ENCODE results near the gene DAB2. TPM values are rescaled to one million over a fixed set of nuclear protein-coding genes. Genes with fewer than 3 reads are reported as not detected.

DAB2 gene
- total RNA-seq (10 to 100 TPM; 21.8 to 27.8 (median 24.6) TPM), polyA plus RNA-seq (6.5 TPM)
- long read RNA-seq, donor 1, full-length matches to known transcripts: 7 of 23 reads
- long read RNA-seq, donor 1, partial matches to known transcripts: 13 of 23 reads
- long read RNA-seq, donor 1, other reads (novel, unspliced or antisense): 3 of 23 reads
- long read RNA-seq, donor 2, partial matches to known transcripts: 4 of 5 reads
- long read RNA-seq, donor 2, other reads (novel, unspliced or antisense): 1 of 5 reads
- long read RNA-seq, donor 3, full-length matches to known transcripts: 29 of 48 reads
- long read RNA-seq, donor 3, partial matches to known transcripts: 10 of 48 reads
- long read RNA-seq, donor 3, other reads (novel, unspliced or antisense): 9 of 48 reads
- long read RNA-seq, donor 4, full-length matches to known transcripts: 1 of 5 reads
- long read RNA-seq, donor 4, partial matches to known transcripts: 3 of 5 reads
- long read RNA-seq, donor 4, other reads (novel, unspliced or antisense): 1 of 5 reads

- 2% methylated on average over 53 of the region's 53 CpGs for WGBS
- H3K4me1 ChIP-seq (ENCODE audit: control insufficient read depth, insufficient read depth, low read length): no peaks in the 10 kb centered on the region
- peak; percentile 86 to 94 (median 94) for DNase-seq
Measured at GRCh38 chr5:39424736-39425637, at the start of gene DAB2. Gene DAB2 (minus strand): TSS chr5:39424980. CDS start chr5:39394320, 30,660 bp downstream.

GRCh38 chr5:39473156-39473775 is 48.5 kb upstream of the DAB2 start:
- Histone ChIP-seq H3K27ac (ENCODE audit: low read length) (no peak overlapping the region), H3K9me3 (ENCODE audit: control insufficient read depth, low read length) (no peaks in the 10 kb centered on the region), H3K4me1 (ENCODE audit: control insufficient read depth, insufficient read depth, low read length) (no peaks in the 10 kb centered on the region), H3K27me3 (ENCODE audit: control insufficient read depth, insufficient read depth) (no peaks in the 10 kb centered on the region), H3K4me3 (ENCODE audit: low read length) (no peak overlapping the region)
- WGBS: 65% methylated on average over 3 of the region's 3 CpGs
- intact Hi-C loops (cut with DNase I): no loop called here
- no peak for DNase-seq
- ATAC-seq: no peak

More at GRCh38 chr5:39424736-39425637, at the start of gene DAB2:
- intact Hi-C loops (cut with DNase I): loop anchor here in 2 of 4 donors (10.0 kb wide), 2 partner anchors 100 to 120 kb away; no protein-coding TSS in a partner anchor
- ATAC-seq: peak; percentile 87 to 89
- Histone ChIP-seq H3K4me3 (ENCODE audit: low read length) (peak within 1 kb of the TSS; percentile 76), H3K27me3 (ENCODE audit: control insufficient read depth, insufficient read depth) (no peaks in the 10 kb centered on the region), H3K27ac (ENCODE audit: low read length) (peak within 1 kb of the TSS; percentile 89), H3K9me3 (ENCODE audit: control insufficient read depth, low read length) (no peaks in the 10 kb centered on the region)

GRCh38 chr5:39471836-39472508 is 47.2 kb upstream of the DAB2 start:
- WGBS: 81% methylated on average over 3 of the region's 3 CpGs
- Histone ChIP-seq H3K27ac (ENCODE audit: low read length) (no peak overlapping the region), H3K27me3 (ENCODE audit: control insufficient read depth, insufficient read depth) (no peaks in the 10 kb centered on the region), H3K9me3 (ENCODE audit: control insufficient read depth, low read length) (no peaks in the 10 kb centered on the region), H3K4me1 (ENCODE audit: control insufficient read depth, insufficient read depth, low read length) (no peaks in the 10 kb centered on the region), H3K4me3 (ENCODE audit: low read length) (no peak overlapping the region)
- no peak for DNase-seq
- intact Hi-C loops (cut with DNase I): no loop called here
- ATAC-seq: no peak

- Histone ChIP-seq H3K4me1 (ENCODE audit: control insufficient read depth, insufficient read depth, low read length) (no peaks in the 10 kb centered on the region), H3K27ac (ENCODE audit: low read length) (no peak overlapping the region), H3K9me3 (ENCODE audit: control insufficient read depth, low read length) (no peaks in the 10 kb centered on the region), H3K4me3 (ENCODE audit: low read length) (no peak overlapping the region), H3K27me3 (ENCODE audit: control insufficient read depth, insufficient read depth) (no peaks in the 10 kb centered on the region)
- intact Hi-C loops (cut with DNase I): no loop called here
- no peak for DNase-seq
- no peak for ATAC-seq
- 94% methylated on average over 2 of the region's 2 CpGs for WGBS
Measured at GRCh38 chr5:39470811-39471210, 46.0 kb upstream of the DAB2 start.

- DNase-seq: no peak
- H3K27ac ChIP-seq (ENCODE audit: low read length): no peak overlapping the region
- intact Hi-C loops (cut with DNase I): no loop called here
Measured at GRCh38 chr5:39469777-39470415, 45.1 kb upstream of the DAB2 start.

GRCh38 chr5:39469176-39469575 is 44.4 kb upstream of the DAB2 start:
- Histone ChIP-seq H3K4me3 (ENCODE audit: low read length) (no peak overlapping the region), H3K9me3 (ENCODE audit: control insufficient read depth, low read length) (peaks cover 4% of the 10 kb centered on the region), H3K27me3 (ENCODE audit: control insufficient read depth, insufficient read depth) (no peaks in the 10 kb centered on the region), H3K27ac (ENCODE audit: low read length) (no peak overlapping the region), H3K4me1 (ENCODE audit: control insufficient read depth, insufficient read depth, low read length) (no peaks in the 10 kb centered on the region)
- ATAC-seq: no peak
- no peak for DNase-seq
- 79% methylated on average over 1 of the region's 1 CpG for WGBS
- intact Hi-C loops (cut with DNase I): no loop called here

More at GRCh38 chr5:39469777-39470415, 45.1 kb upstream of the DAB2 start:
- peak; percentile 43 to 72 for ATAC-seq
- Histone ChIP-seq H3K4me1 (ENCODE audit: control insufficient read depth, insufficient read depth, low read length) (no peaks in the 10 kb centered on the region), H3K9me3 (ENCODE audit: control insufficient read depth, low read length) (no peaks in the 10 kb centered on the region), H3K27me3 (ENCODE audit: control insufficient read depth, insufficient read depth) (no peaks in the 10 kb centered on the region), H3K4me3 (ENCODE audit: low read length) (no peak overlapping the region)
- WGBS: 76% methylated on average over 6 of the region's 6 CpGs

- DNase-seq (no peak), ATAC-seq (peak in 1 of 2 donors; percentile 35)
- 83% methylated on average over 1 of the region's 1 CpG for WGBS
- Histone ChIP-seq H3K27me3 (ENCODE audit: control insufficient read depth, insufficient read depth) (no peaks in the 10 kb centered on the region), H3K4me3 (ENCODE audit: low read length) (no peak overlapping the region), H3K9me3 (ENCODE audit: control insufficient read depth, low read length) (peaks cover 4% of the 10 kb centered on the region), H3K4me1 (ENCODE audit: control insufficient read depth, insufficient read depth, low read length) (no peaks in the 10 kb centered on the region), H3K27ac (ENCODE audit: low read length) (no peak overlapping the region)
- intact Hi-C loops (cut with DNase I): no loop called here
Measured at GRCh38 chr5:39466846-39467245, 42.1 kb upstream of the DAB2 start.

- intact Hi-C loops (cut with DNase I): no loop called here
- Histone ChIP-seq H3K4me3 (ENCODE audit: low read length) (no peak overlapping the region), H3K4me1 (ENCODE audit: control insufficient read depth, insufficient read depth, low read length) (no peaks in the 10 kb centered on the region), H3K27me3 (ENCODE audit: control insufficient read depth, insufficient read depth) (no peaks in the 10 kb centered on the region), H3K27ac (ENCODE audit: low read length) (no peak overlapping the region), H3K9me3 (ENCODE audit: control insufficient read depth, low read length) (peaks cover 4% of the 10 kb centered on the region)
- ATAC-seq (no peak), DNase-seq (no peak)
- 66% methylated on average over 2 of the region's 2 CpGs for WGBS
Measured at GRCh38 chr5:39465843-39466242, 41.1 kb upstream of the DAB2 start.

GRCh38 chr5:39465097-39465496 is 40.3 kb upstream of the DAB2 start:
- 71% methylated on average over 2 of the region's 2 CpGs for WGBS
- DNase-seq: no peak
- no peaks in the 10 kb centered on the region for H3K27me3 ChIP-seq (ENCODE audit: control insufficient read depth, insufficient read depth)
- H3K9me3 ChIP-seq (ENCODE audit: control insufficient read depth, low read length): peaks cover 4% of the 10 kb centered on the region
- intact Hi-C loops (cut with DNase I): no loop called here
- ATAC-seq: no peak
- no peak overlapping the region for H3K27ac ChIP-seq (ENCODE audit: low read length)
- no peak overlapping the region for H3K4me3 ChIP-seq (ENCODE audit: low read length)
- H3K4me1 ChIP-seq (ENCODE audit: control insufficient read depth, insufficient read depth, low read length): no peaks in the 10 kb centered on the region

GRCh38 chr5:39464088-39464487 is 39.3 kb upstream of the DAB2 start:
- no peaks in the 10 kb centered on the region for H3K27me3 ChIP-seq (ENCODE audit: control insufficient read depth, insufficient read depth)
- intact Hi-C loops (cut with DNase I): no loop called here
- no peaks in the 10 kb centered on the region for H3K4me1 ChIP-seq (ENCODE audit: control insufficient read depth, insufficient read depth, low read length)
- no peak for DNase-seq
- 75% methylated on average over 5 of the region's 5 CpGs for WGBS
- no peak overlapping the region for H3K4me3 ChIP-seq (ENCODE audit: low read length)
- H3K9me3 ChIP-seq (ENCODE audit: control insufficient read depth, low read length): peaks cover 4% of the 10 kb centered on the region
- no peak for ATAC-seq
- H3K27ac ChIP-seq (ENCODE audit: low read length): no peak overlapping the region

All from right cardiac atrium (tissue), 5 donors.